HAP-1 (cell line): ENCODE results near the gene SRRM5.

ENCODE experiments used
- DNase-seq, 2 experiments: peaks; one replicate each; pipeline ENCODE4 v3.0.0-alpha.2; 2016 to 2020; ENCODE audit warnings: low spot score in 2 of 2
- H3K27me3 ChIP-seq: fragments of 250-450 bp; sonication (Bioruptor Pico); 2 replicates; pipeline ENCODE4 v1.5.1; 2020; ENCODE audit warnings: low read depth, mild to moderate bottlenecking, moderate library complexity
- H3K36me3 ChIP-seq: fragments of 250-450 bp; sonication (Bioruptor Pico); replicated peaks from 2 replicates; pipeline ENCODE4 v1.5.1; 2020; ENCODE audit warnings: mild to moderate bottlenecking
- H3K4me1 ChIP-seq: fragments of 250-450 bp; sonication (Bioruptor Pico); 2 replicates; pipeline ENCODE4 v1.5.1; 2020; ENCODE audit warnings: mild to moderate bottlenecking
- H3K4me3 ChIP-seq: fragments of 250-450 bp; sonication (Bioruptor Pico); 2 replicates; pipeline ENCODE4 v1.5.1; 2020; ENCODE audit warnings: mild to moderate bottlenecking, moderate library complexity
- H3K9me3 ChIP-seq: fragments of 250-450 bp; sonication (Bioruptor Pico); 2 replicates; pipeline ENCODE4 v1.5.1; 2020; ENCODE audit warnings: mild to moderate bottlenecking, moderate library complexity
- in situ Hi-C: fragments of 300-500 bp; cut with MboI; formaldehyde crosslinking; loops from 3 replicates; pipeline ENCODE4 v1.14.3; 2020; ENCODE audit warnings: low sequenced_read_pairs, inconsistent platforms, mixed read lengths

Gene SRRM5

DNA sequence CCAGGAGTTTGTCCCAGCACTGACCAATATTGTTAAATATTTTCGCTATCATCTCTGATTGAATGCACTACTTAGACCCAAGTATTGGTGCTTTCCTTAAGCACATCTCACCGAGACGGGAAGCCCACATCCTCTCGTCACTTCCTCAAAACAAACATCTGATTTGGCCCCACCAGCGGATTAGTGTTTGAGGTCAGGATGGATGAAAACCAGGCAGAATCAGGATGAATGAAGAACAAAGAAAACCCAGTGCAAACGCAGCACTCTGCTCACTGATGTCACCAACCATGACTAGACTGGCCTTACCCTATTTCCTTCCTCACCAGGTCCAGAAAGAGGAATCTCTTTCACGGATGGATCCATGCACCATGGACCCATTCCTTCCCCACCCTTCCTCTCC lies 52.1 kb downstream of the SRRM5 start:
- Histone ChIP-seq H3K36me3 (no peaks in the 10 kb centered on the region; the same call in 1 of the 2 replicates), H3K4me3 (no peak overlapping the region), H3K4me1 (peaks cover 7% of the 10 kb centered on the region), H3K9me3 (no peaks in the 10 kb centered on the region), H3K27me3 (no peaks in the 10 kb centered on the region)
- DNase-seq, result no peak
- in situ Hi-C loops, result no loop called here
